IMR-90 (cell line): ENCODE measurements around the gene EHMT1.

Experiments used
- CTCF ChIP-seq: conservative IDR thresholded peaks from 2 replicates; pipeline ENCODE4 v1.5.1; 2012; ENCODE audit warnings: mild to moderate bottlenecking, low read depth, low read length, improper control_type of control experiment
- USF2 ChIP-seq: fragments of 150-350 bp; IDR thresholded peaks from 2 replicates; pipeline ENCODE4 v1.6.1; 2017; ENCODE audit warnings: mild to moderate bottlenecking, antibody characterized with exemption, low read length, low read depth

- TF ChIP-seq CTCF, result no peak
- no peak for TF ChIP-seq USF2
These were observed 90.8 kb downstream of the EHMT1 start for GRCh38 chr9:137709411-137710101.
